Measurements from ENCODE around the gene GLCE.

The GLCE gene

GRCh38 chr15:69314131-69314530 lies 153.7 kb downstream of the GLCE start:
- H3K36me3 ChIP-seq (ENCODE audit: insufficient read depth, low read length), result no peaks in the 10 kb centered on the region
- no peaks in the 10 kb centered on the region for H3K9me2 ChIP-seq (replicated peaks; ENCODE audit: low read depth, low read length)
- no peaks in the 10 kb centered on the region for H3F3A ChIP-seq (ENCODE audit: low read depth)
- no peaks in the 10 kb centered on the region for H3K4me1 ChIP-seq (ENCODE audit: insufficient read depth, low read length, poor library complexity, severe bottlenecking)
- H2AFZ ChIP-seq (ENCODE audit: low read length), result no peak overlapping the region
- H3K4me3 ChIP-seq (ENCODE audit: low read length, poor library complexity, severe bottlenecking), result no peak overlapping the region
- no peaks in the 10 kb centered on the region for H3K9me3 ChIP-seq (ENCODE audit: insufficient read depth, low read depth, low read length)
- TF ChIP-seq, protein P1, sequence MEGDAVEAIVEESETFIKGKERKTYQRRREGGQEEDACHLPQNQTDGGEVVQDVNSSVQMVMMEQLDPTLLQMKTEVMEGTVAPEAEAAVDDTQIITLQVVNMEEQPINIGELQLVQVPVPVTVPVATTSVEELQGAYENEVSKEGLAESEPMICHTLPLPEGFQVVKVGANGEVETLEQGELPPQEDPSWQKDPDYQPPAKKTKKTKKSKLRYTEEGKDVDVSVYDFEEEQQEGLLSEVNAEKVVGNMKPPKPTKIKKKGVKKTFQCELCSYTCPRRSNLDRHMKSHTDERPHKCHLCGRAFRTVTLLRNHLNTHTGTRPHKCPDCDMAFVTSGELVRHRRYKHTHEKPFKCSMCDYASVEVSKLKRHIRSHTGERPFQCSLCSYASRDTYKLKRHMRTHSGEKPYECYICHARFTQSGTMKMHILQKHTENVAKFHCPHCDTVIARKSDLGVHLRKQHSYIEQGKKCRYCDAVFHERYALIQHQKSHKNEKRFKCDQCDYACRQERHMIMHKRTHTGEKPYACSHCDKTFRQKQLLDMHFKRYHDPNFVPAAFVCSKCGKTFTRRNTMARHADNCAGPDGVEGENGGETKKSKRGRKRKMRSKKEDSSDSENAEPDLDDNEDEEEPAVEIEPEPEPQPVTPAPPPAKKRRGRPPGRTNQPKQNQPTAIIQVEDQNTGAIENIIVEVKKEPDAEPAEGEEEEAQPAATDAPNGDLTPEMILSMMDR (conservative IDR thresholded peaks at IDR 0.05; ENCODE audit: low read length), result no peak
- TF ChIP-seq EZH2phosphoT487 (IDR thresholded peaks at IDR 0.05; ENCODE audit: borderline replicate concordance), result no peak
- H3K27me3 ChIP-seq (ENCODE audit: insufficient read depth, low read length, poor library complexity, severe bottlenecking), result no peaks in the 10 kb centered on the region
- no peak overlapping the region for H3K9ac ChIP-seq (ENCODE audit: low read depth, low read length, poor library complexity, severe bottlenecking)
- H4K20me1 ChIP-seq (ENCODE audit: insufficient read depth, low read length, poor library complexity, severe bottlenecking), result no peaks in the 10 kb centered on the region
- no peak overlapping the region for H3K4me2 ChIP-seq (ENCODE audit: low read depth, low read length, poor library complexity, severe bottlenecking)
- H3K79me2 ChIP-seq (ENCODE audit: insufficient read depth, low read length), result no peaks in the 10 kb centered on the region

GRCh38 chr15:69314736-69315135 lies 154.3 kb downstream of the GLCE start:
- Histone ChIP-seq H3K9me2 (replicated peaks; ENCODE audit: low read depth, low read length) (no peaks in the 10 kb centered on the region), H3K4me3 (ENCODE audit: low read length, poor library complexity, severe bottlenecking) (no peak overlapping the region), H3K27me3 (ENCODE audit: insufficient read depth, low read length, poor library complexity, severe bottlenecking) (no peaks in the 10 kb centered on the region), H3K4me2 (ENCODE audit: low read depth, low read length, poor library complexity, severe bottlenecking) (no peak overlapping the region), H2AFZ (ENCODE audit: low read length) (no peak overlapping the region), H3F3A (ENCODE audit: low read depth) (no peaks in the 10 kb centered on the region), H3K79me2 (ENCODE audit: insufficient read depth, low read length) (no peaks in the 10 kb centered on the region), H3K9ac (ENCODE audit: low read depth, low read length, poor library complexity, severe bottlenecking) (no peak overlapping the region), H4K20me1 (ENCODE audit: insufficient read depth, low read length, poor library complexity, severe bottlenecking) (no peaks in the 10 kb centered on the region), H3K4me1 (ENCODE audit: insufficient read depth, low read length, poor library complexity, severe bottlenecking) (peaks cover 5% of the 10 kb centered on the region), H3K9me3 (ENCODE audit: insufficient read depth, low read depth, low read length) (no peaks in the 10 kb centered on the region), H3K36me3 (ENCODE audit: insufficient read depth, low read length) (no peaks in the 10 kb centered on the region)
- TF ChIP-seq, protein P1 (conservative IDR thresholded peaks at IDR 0.05; ENCODE audit: low read length), result no peak
- no peak for TF ChIP-seq EZH2phosphoT487 (IDR thresholded peaks at IDR 0.05; ENCODE audit: borderline replicate concordance)

DNA sequence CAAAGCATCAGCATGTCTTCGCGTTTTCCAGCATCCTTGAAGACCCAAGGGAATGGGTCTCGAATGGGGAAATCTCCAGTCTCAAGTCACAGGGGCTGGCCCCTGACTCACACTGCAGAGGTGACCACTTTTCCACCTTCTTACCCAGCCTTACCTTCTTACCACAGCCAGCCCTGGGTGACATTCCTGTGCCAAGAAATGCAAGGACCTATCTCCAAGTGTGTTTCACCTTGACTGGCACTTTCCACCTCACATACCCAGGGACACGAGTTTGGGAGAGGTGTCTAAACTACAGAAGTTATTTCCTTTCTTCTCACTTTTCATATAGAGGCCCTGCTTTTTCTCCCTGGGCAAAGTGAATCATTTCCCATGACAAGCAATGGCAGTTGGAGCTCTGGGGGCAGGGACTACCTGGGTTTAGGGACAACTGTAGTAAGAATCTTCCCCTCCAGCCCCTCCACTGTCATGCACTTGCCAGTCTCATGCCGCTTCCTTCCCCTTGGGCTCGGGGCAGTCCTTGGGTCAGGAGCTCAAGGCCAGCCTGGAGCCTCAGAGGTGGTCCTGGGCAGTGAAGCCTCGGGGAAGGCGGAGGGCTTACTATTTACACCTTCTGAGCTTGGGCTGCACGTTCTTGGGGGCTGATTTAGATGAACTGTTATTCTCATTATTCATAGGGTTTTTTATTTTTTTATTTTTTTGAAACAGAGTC lies 155.1 kb downstream of the GLCE start:
- TF ChIP-seq, protein P1 (conservative IDR thresholded peaks at IDR 0.05; ENCODE audit: low read length), result no peak
- no peak for TF ChIP-seq EZH2phosphoT487 (IDR thresholded peaks at IDR 0.05; ENCODE audit: borderline replicate concordance)
- H3K79me2 ChIP-seq (ENCODE audit: insufficient read depth, low read length), result no peaks in the 10 kb centered on the region
- no peaks in the 10 kb centered on the region for H3K9me3 ChIP-seq (ENCODE audit: insufficient read depth, low read depth, low read length)
- no peaks in the 10 kb centered on the region for H3F3A ChIP-seq (ENCODE audit: low read depth)
- no peak overlapping the region for H3K4me2 ChIP-seq (ENCODE audit: low read depth, low read length, poor library complexity, severe bottlenecking)
- no peak overlapping the region for H2AFZ ChIP-seq (ENCODE audit: low read length)
- no peaks in the 10 kb centered on the region for H3K9me2 ChIP-seq (replicated peaks; ENCODE audit: low read depth, low read length)
- H3K4me1 ChIP-seq (ENCODE audit: insufficient read depth, low read length, poor library complexity, severe bottlenecking), result peaks cover 10% of the 10 kb centered on the region
- no peaks in the 10 kb centered on the region for H3K36me3 ChIP-seq (ENCODE audit: insufficient read depth, low read length)
- H4K20me1 ChIP-seq (ENCODE audit: insufficient read depth, low read length, poor library complexity, severe bottlenecking), result no peaks in the 10 kb centered on the region
- H3K4me3 ChIP-seq (ENCODE audit: low read length, poor library complexity, severe bottlenecking), result no peak overlapping the region
- H3K9ac ChIP-seq (ENCODE audit: low read depth, low read length, poor library complexity, severe bottlenecking), result no peak overlapping the region
- H3K27me3 ChIP-seq (ENCODE audit: insufficient read depth, low read length, poor library complexity, severe bottlenecking), result no peaks in the 10 kb centered on the region
